Measurements from ENCODE around the gene PARP11.
A peak's percentile ranks its signal among the peaks of the same experiment; 100 is the strongest.
"Not testable (repeated sequence)": the region's sequence is repeated elsewhere in the genome, so short reads cannot be mapped to it uniquely, and the experiment has no call there.

The PARP11 gene

GRCh38 chr12:3882406-3882805 is 9.2 kb upstream of the PARP11 start:
- no peak for DNase-seq

- no peak for DNase-seq
These were observed 8.2 kb upstream of the PARP11 start for GRCh38 chr12:3881281-3881950.

DNA sequence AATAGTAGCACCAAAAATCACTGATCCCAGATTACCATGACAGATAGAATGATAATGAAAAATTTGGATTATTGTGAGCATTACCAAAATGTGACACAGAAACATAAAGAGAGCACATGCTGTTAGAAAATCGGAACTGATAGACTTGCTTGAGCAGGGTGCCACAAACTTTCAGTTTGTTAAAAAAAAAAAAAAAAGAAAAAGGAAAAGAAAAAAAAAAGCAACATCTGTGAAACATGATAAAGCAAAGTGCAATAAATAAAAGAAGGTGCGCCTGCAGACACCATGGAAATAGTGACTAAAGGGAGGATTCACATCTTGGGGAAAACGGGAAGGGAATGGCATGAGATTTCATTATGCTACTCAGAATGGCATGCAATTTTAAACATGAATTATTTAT is 6.6 kb upstream of the PARP11 start:
- no peak for DNase-seq

- DNase-seq, result no peak
These were observed 1.8 kb downstream of the PARP11 start for GRCh38 chr12:3871356-3871755.

- DNase-seq, result peak; percentile 69
These were observed 3.3 kb downstream of the PARP11 start for GRCh38 chr12:3869865-3870264.

DNA sequence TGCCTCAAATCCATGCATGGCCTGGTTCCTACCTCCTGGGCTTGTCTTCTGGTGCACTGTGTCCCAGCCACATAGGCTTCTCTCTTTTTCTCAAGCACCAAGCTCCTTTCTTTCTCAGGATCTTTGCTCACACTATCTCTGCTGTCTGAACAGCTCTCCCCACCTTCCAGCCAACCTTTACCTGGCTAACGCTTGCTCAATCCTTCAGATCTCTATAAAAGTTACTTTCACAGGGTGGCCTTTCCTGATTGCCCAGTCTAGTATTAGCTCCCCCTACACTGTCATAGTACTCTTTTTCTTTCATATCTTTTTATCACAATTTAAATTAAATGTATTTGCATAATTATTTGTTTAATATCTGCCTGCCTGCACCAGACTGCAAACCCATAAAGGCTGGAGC is 3.8 kb downstream of the PARP11 start:
- no peak for DNase-seq

GRCh38 chr12:3863756-3864155 is 9.4 kb downstream of the PARP11 start:
- no peak for DNase-seq

DNA sequence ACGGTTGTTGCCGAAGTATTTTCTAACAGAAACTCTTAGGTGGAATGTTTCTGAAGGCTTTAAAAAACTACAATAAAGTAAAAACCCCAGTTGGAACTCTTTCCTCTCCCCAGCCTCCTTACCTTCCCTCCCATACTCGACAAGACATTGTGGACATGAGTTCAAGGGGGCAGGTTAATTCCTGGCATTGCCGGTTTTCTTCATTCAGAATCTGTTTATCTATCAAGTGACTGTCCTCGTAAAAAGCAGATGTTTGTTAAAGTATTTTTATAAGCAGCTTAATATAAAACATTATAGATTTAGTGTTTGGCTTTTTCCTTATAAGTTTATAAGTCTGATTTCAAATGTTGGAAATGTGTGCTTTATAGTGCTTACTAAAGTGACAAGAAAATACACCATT is 30.7 kb downstream of the PARP11 start:
- no peak for DNase-seq

- no peak for DNase-seq
These were observed 31.4 kb downstream of the PARP11 start for GRCh38 chr12:3841783-3842182.

DNA sequence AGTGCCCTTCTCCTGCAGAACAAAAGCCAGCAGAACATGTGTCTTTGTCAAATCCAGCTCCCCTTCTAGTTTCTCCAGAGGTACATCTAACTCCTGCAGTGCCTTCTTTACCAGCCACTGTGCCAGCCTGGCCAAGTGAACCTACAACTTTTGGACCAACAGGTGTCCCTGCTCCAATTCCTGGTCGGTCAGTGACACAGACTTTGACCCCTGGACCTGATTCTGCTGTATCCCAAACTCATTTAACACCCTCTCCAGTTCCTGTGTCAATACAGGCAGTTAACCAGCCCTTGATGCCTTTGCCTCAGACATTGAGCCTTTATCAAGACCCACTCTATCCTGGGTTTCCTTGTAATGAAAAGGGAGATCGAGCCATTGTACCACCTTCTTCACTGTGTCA is 32.4 kb downstream of the PARP11 start:
- DNase-seq, result not testable (repeated sequence)

GRCh38 chr12:3839745-3840144 is 33.5 kb downstream of the PARP11 start:
- not testable (repeated sequence) for DNase-seq

GRCh38 chr12:3838701-3839548 is 34.3 kb downstream of the PARP11 start:
- peak; percentile 72 for DNase-seq

GRCh38 chr12:3838076-3838475 is 35.1 kb downstream of the PARP11 start:
- no peak for DNase-seq

DNA sequence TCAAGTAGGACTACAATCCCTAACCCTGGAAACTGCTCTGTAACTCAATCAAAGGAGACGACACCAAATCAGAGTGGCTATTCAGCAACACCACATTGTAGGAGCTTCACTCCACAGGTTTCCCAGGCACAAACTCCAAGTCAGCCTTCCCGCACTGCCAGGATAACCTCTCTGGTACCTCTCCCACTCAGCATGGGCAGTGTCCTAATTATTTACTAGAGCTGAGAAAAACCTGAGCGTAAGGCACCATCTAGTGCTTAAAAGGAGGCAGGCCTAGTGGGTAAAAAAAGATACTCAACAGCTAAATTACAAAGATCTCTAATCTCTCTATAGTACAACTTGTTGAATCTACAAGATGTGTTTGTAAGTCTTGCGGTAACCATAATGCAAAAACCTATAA is 36.1 kb downstream of the PARP11 start:
- no peak for DNase-seq

- no peak for DNase-seq
These were observed 36.6 kb downstream of the PARP11 start for GRCh38 chr12:3836641-3837040.

DNA sequence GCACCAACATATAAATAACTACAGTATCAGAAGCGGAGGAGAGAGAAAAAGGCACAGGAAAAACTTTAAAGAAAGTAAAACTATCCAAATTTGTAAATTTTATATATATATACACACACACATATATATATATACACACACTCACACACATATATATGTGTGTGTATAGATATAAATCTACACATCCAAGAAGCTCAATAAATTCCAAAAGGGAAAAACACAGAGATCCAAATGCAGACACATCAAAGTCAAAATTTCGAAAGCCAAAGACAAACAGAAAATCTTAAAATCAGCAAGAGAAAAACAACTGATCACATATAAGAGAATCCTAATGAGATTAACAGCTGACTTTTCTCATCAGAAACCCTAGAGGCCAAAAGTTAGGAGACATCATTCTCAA is 37.3 kb downstream of the PARP11 start:
- no peak for DNase-seq

DNA sequence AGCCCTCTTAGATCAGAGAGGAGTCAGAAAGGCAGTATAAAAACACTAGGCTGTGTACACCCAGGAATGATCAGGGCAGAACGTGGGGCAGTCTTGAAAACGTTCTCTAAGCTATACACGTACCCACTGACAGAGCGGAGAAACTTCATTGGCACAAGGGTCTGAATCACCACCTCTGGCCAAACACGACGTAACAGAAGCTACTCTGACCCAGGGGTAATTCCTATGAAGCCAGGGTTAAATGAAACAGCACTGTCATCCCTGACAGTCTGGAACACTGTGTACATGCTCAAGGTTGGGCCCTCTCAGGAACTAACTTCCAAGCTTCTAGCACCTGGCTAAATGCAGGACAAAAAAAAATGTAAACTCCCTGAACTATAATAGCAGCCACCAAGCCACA is 38.4 kb downstream of the PARP11 start:
- DNase-seq, result no peak

DNA sequence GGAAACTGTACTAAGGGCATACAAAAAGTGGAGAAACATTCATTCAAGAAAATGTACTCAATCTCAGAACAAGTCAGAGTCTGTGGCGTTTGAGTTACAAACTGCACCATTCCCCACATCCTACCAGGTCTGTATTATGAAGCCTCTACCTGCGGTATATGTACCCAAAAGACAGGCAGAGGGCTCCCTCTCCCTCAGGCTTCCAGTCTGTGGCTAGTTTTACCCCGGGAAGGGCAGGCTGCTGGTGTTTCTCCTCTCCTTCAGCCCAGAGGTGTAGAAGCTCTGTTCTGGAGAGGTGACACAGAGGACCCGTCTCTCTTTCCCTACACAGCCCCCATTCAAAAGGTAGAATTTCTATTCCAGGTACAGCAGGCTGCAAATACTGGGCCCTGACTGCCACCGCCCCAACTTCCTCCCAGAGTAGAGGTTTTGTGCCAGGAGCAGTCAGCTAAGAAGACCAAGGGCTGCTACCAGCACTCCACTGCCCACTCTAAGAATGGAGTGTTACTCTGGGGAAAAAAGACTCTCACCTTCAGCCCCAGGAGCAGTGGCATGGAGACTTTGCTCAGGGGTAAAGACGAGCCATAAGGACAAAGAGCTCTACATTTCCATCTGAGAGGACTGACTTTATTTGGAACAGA is 39.4 kb downstream of the PARP11 start:
- DNase-seq, result no peak

GRCh38 chr12:3832738-3833137 is 40.5 kb downstream of the PARP11 start:
- no peak for DNase-seq

GRCh38 chr12:3828888-3829287 is 44.3 kb downstream of the PARP11 start:
- no peak for DNase-seq

DNA sequence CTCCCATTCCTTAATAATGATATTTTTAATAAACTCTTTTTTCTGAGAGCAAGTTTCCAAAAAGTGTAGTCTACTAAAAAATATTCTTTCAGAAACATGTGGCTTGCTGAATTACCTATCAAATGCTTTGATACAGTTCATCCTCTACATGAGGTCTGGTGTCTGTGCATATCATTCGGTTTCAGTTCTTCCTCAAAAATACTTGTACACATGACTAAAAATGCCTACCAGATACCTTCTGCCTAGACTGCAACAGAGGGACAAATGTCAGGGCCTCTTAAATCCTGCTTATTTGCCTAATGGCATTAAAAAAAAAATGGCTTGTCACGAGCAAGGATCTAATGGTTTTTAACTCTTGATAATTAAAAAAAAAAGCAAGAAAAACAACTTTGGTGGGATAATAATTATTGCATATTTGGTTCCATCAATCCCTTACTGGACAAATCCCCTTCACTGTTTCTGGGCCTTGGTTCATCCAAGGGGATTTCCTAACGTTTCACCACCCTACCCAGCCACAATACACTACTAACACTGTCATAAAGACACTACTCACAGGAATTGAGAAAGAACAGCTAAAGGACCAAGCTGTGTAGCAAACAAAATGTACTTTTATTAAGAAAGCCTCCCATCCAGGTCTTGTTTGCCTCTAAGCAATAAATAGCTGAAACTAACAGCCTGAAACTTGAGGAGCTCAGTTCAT is 45.7 kb downstream of the PARP11 start:
- DNase-seq, result no peak

GRCh38 chr12:3821441-3821840 is 51.8 kb downstream of the PARP11 start:
- DNase-seq, result no peak

DNA sequence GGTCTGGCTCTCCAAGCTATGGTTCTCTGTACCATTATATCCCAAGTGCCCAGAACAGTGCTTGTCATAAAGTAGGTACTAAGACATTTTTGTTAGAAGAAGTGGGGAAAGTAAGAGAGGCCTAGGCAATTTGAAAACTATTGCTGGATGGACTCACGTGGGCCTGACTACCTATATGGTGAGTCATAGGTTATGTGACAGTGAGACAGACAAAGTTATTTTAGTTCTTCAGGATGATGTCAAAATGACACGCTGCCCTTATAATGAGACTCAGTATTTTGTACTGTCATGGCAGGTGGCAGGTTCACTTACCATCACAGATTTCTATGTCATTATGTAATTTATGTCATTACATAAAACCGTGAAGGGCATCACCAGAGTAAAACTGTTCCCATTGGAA is 53.1 kb downstream of the PARP11 start:
- no peak for DNase-seq
